ENCODE results near the gene RPS21.

GRCh38 chr20:62344092-62344491, 42.8 kb upstream of the RPS21 start:
- TF ChIP-seq CTCF (IDR thresholded peaks at IDR 0.05 in 2 of 3, conservative IDR thresholded peaks at IDR 0.05 in 1 of 3; ENCODE audit: borderline replicate concordance in 1 of 3, insufficient read depth in 1 of 3, low read depth in 2 of 3, low read length in 2 of 3) (no peak), ZNF274 (IDR thresholded peaks at IDR 0.05; ENCODE audit: low read depth, low read length) (no peak), EZH2phosphoT487 (IDR thresholded peaks at IDR 0.05; ENCODE audit: borderline replicate concordance) (no peak), CBX3 (IDR thresholded peaks at IDR 0.05; ENCODE audit: low read depth) (no peak), POLR2A (IDR thresholded peaks at IDR 0.05; ENCODE audit: borderline replicate concordance, extremely low read depth, insufficient read depth, insufficient read length) (no peak), YY1 (IDR thresholded peaks at IDR 0.05; ENCODE audit: extremely low read depth, insufficient replicate concordance, low read depth, low read length) (no peak), ZBTB33 (IDR thresholded peaks at IDR 0.05; ENCODE audit: extremely low read depth, insufficient replicate concordance, low read length) (no peak), EZH2 (IDR thresholded peaks at IDR 0.05) (no peak), POLR2AphosphoS5 (IDR thresholded peaks at IDR 0.05; ENCODE audit: low read depth, low read length) (no peak), JUND (IDR thresholded peaks at IDR 0.05) (no peak)

Measured in HCT116 (cell line).